Measurements from ENCODE around the gene CSRP1. TPM values are rescaled to one million over a fixed set of nuclear protein-coding genes. Genes with fewer than 3 reads are reported as not detected.

Gene CSRP1
- total RNA-seq: 197 and 568 TPM in 2 replicates

DNA sequence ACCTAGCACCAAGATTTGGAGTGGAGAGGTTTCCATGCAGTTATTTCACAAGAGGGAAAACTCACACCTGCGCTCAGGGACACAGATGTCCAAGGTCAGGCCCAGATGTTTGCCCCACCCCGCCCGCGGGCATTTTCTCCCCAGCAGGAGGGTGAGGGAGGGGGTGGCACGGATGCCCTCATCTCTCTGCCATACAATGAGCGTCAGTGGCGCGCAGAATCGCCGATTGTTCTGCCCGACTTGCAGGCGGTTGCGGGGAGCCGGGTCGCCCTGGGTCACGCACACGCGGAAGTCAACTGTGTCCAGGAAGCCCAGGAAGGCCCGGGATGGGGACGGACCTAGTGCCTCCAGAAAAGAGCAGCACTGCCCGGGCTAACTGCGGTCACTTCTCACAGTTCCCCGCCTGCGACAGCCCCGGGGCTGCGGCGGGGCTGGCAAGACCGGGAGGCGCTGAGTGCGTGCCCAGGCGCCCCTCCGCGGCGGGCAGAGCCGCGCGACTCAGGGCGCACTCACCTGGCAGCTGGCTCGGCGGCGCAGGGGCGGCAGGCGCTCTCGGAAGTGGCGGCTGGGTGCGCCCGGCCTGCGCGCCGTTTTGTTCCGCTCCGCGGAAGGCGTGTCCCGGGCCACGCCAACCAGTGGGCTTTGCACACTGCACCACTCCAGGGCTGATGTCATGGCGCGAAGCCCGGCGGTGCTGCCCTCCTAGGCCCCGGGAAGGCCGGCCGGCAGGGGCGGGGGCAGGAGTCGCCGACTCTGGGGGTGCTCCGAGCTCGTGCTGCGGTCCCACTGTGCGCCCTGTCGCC, at the start of gene CSRP1:
Gene CSRP1, minus strand, starts transcription at position 567 of the 803 bp plus-strand sequence. CDS start 10,820 bp downstream, outside the sequence.

DNA sequence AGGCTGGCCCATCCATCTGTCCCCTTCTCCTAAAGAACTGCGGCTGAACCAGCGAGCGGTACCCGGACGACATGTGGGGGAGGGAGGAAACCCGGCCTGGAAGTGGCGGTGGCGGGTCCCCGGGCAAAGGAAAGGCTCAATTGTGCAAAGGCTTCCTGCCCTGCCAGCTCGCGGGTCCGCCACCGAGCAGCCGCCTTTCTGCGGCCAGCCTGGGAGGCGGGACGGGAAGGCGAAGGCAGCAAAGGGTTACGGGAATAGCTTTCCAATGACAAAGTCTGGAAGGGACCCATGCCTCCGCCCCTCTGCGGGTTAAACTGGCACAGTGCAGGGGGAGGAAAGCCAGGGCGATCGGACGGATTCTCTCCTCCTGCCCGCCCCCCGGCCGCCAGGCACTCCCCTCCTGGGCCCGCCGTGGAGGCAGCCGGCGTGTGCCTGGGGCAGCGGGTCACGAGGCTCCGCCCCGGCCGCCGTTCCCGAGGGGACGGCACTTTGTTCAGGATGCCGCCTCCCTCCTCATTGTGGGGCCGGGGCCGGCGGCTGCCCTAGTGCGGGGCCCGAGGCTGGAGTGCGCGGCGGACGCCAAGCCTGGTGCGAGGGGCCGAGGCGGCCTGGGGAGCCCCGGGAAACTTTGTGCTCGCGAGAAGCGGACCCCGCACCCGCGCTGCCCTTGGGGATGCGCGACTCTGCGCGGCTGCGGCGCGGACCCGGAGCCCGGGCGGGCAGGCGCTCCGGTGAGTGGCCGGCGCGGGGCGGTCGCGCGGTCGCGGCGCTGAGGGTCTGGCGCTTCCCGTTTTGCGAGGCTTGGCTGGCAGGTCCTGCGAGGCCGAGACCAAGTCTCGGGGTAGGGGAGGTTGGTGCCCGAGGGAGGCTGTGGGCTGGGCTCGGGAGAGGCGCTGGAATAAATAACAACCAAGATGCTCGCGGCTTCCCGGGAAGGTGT, 32.0 kb upstream of the CSRP1 start, which contains the start of gene NAV1:
Gene NAV1, plus strand, starts transcription at position 516 of the 940 bp plus-strand sequence. CDS start 83,758 bp downstream, outside the sequence.

DNA sequence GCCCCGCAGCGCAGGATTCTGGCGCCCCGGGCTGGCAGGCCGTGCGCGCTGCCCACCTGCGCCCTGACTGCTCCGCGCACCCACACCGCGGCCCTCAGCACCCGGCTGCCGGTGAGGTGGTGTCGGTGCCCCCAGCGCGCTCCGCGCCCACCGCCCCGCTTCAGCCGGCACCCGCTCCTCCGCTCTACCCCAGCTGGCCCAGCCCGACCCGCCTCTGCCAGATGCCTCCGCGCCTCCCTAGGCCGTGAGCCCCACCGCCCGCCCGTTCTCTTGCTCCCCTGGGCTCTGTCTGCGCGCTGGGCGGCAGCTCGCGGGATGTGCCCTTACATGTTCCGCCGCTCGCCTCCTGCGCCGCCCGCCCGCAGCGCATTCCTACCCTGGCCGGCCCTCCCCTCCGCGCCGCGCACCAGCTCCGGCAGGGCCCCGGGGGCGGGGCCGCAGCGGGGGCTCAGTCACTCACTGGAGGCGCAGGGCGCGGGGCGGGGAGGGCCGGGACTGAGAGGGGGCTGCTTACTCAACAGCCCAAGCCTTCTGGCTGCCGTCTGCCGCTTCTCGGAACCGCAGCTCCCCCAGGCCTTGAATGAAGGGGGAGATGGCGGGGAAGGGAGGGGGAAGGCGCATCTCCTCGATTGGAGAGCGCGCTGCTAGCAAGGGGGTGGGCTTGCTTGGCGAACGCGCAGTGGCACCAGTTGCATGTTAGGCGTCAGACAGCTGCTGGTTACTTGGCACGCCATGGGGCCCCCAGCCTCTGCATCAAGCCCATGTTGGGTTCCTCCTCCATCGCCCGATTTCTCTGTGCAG, 37.9 kb downstream of the CSRP1 start, which contains the start of gene PHLDA3:
Gene PHLDA3, minus strand, starts transcription at position 345 of the 801 bp plus-strand sequence. CDS start 402 bp downstream, outside the sequence.

Other genes with a start within 250 kb of the CSRP1 start
- 48.3 and 106 TPM in 2 replicates for gene PKP1, start 223.6 kb downstream of the CSRP1 start, total RNA-seq
- gene TNNT2, start 129.4 kb downstream of the CSRP1 start, total RNA-seq: 1.4 and 1.6 TPM in 2 replicates
- 22.8 and 33.3 TPM in 2 replicates for gene LAD1, start 107.8 kb downstream of the CSRP1 start, total RNA-seq
- gene TNNI1, start 85.4 kb downstream of the CSRP1 start, total RNA-seq: not detected in 2 replicates
- gene PHLDA3, start 37.9 kb downstream of the CSRP1 start, total RNA-seq: 87.9 and 142 TPM in 2 replicates
- gene NAV1, start 32.0 kb upstream of the CSRP1 start, total RNA-seq: 20.0 and 47.7 TPM in 2 replicates